ENCODE measurements around the gene CLMP.

DNA sequence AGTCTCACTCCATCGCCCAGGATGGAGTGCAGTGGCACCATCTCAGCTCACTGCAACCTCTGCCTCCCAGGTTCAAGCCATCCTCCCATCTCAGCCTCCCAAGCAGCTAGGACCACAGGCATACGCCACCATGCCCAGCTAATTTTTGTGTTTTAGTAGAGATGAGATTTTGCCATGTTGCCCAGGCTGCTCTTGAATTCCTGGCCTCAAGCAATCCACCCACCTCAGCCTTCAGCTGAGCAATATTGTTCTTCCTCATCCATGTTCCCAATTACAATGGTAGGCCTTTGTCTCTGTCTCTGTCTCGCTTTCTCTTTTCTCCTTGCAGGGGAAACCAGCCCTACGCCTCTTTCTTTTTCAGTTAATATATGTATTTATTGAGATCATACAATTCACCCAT is 143.4 kb downstream of the CLMP start:
- TF ChIP-seq POLR2A (IDR thresholded peaks at IDR 0.05; ENCODE audit: low read length) (no peak), HOXA7 (CRISPR knock-in tag; IDR thresholded peaks at IDR 0.05) (no peak), EHMT2 (IDR thresholded peaks at IDR 0.05; ENCODE audit: low read depth) (no peak)
- TF ChIP-seq, protein P1, sequence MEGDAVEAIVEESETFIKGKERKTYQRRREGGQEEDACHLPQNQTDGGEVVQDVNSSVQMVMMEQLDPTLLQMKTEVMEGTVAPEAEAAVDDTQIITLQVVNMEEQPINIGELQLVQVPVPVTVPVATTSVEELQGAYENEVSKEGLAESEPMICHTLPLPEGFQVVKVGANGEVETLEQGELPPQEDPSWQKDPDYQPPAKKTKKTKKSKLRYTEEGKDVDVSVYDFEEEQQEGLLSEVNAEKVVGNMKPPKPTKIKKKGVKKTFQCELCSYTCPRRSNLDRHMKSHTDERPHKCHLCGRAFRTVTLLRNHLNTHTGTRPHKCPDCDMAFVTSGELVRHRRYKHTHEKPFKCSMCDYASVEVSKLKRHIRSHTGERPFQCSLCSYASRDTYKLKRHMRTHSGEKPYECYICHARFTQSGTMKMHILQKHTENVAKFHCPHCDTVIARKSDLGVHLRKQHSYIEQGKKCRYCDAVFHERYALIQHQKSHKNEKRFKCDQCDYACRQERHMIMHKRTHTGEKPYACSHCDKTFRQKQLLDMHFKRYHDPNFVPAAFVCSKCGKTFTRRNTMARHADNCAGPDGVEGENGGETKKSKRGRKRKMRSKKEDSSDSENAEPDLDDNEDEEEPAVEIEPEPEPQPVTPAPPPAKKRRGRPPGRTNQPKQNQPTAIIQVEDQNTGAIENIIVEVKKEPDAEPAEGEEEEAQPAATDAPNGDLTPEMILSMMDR (IDR thresholded peaks at IDR 0.05) = no peak
